Liver (tissue), 3 donors: ENCODE measurements around the gene CPT1A.

Experiments used
- EGR1 ChIP-seq, 2 donors: IDR thresholded peaks; 2 replicates each; pipeline ENCODE4 v1.6.1; 2016 to 2018; ENCODE audit warnings: antibody characterized with exemption in 2 of 2, low read depth in 2 of 2
- FOXA2 ChIP-seq: IDR thresholded peaks from 2 replicates; pipeline ENCODE4 v1.6.1; 2016; ENCODE audit warnings: antibody characterized with exemption
- HNF4G ChIP-seq: IDR thresholded peaks from 2 replicates; pipeline ENCODE4 v1.6.1; 2016; ENCODE audit warnings: antibody characterized with exemption
- TF ChIP-seq, protein P1 (sequence below): IDR thresholded peaks from 2 replicates; pipeline ENCODE4 v1.6.1; 2016; ENCODE audit warnings: antibody characterized with exemption, mild to moderate bottlenecking
- TF ChIP-seq, protein P2 (sequence below): fragments of 150-350 bp; IDR thresholded peaks from 2 replicates; pipeline ENCODE4 v1.5.1; 2017; ENCODE audit warnings: improper control_type of control experiment, low read depth, low read length; ENCODE audit not compliant: missing input control
- donor health status: healthy.
- donor health status: healthy.

- TF ChIP-seq HNF4G (peak; percentile 17), EGR1 (IDR thresholded peaks at IDR 0.05; ENCODE audit: low read depth in 2 of 2) (no peak), FOXA2 (peak; percentile 24)
- TF ChIP-seq, protein P1, sequence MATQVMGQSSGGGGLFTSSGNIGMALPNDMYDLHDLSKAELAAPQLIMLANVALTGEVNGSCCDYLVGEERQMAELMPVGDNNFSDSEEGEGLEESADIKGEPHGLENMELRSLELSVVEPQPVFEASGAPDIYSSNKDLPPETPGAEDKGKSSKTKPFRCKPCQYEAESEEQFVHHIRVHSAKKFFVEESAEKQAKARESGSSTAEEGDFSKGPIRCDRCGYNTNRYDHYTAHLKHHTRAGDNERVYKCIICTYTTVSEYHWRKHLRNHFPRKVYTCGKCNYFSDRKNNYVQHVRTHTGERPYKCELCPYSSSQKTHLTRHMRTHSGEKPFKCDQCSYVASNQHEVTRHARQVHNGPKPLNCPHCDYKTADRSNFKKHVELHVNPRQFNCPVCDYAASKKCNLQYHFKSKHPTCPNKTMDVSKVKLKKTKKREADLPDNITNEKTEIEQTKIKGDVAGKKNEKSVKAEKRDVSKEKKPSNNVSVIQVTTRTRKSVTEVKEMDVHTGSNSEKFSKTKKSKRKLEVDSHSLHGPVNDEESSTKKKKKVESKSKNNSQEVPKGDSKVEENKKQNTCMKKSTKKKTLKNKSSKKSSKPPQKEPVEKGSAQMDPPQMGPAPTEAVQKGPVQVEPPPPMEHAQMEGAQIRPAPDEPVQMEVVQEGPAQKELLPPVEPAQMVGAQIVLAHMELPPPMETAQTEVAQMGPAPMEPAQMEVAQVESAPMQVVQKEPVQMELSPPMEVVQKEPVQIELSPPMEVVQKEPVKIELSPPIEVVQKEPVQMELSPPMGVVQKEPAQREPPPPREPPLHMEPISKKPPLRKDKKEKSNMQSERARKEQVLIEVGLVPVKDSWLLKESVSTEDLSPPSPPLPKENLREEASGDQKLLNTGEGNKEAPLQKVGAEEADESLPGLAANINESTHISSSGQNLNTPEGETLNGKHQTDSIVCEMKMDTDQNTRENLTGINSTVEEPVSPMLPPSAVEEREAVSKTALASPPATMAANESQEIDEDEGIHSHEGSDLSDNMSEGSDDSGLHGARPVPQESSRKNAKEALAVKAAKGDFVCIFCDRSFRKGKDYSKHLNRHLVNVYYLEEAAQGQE = no peak
- TF ChIP-seq, protein P2, sequence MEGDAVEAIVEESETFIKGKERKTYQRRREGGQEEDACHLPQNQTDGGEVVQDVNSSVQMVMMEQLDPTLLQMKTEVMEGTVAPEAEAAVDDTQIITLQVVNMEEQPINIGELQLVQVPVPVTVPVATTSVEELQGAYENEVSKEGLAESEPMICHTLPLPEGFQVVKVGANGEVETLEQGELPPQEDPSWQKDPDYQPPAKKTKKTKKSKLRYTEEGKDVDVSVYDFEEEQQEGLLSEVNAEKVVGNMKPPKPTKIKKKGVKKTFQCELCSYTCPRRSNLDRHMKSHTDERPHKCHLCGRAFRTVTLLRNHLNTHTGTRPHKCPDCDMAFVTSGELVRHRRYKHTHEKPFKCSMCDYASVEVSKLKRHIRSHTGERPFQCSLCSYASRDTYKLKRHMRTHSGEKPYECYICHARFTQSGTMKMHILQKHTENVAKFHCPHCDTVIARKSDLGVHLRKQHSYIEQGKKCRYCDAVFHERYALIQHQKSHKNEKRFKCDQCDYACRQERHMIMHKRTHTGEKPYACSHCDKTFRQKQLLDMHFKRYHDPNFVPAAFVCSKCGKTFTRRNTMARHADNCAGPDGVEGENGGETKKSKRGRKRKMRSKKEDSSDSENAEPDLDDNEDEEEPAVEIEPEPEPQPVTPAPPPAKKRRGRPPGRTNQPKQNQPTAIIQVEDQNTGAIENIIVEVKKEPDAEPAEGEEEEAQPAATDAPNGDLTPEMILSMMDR = no peak
Measured at GRCh38 chr11:68831124-68831523, 10.6 kb downstream of the CPT1A start.
